GM12878 (cell line): ENCODE results near the gene SEMA3G. TPM values are rescaled to one million over a fixed set of nuclear protein-coding genes. Genes with fewer than 3 reads are reported as not detected.

Source experiments
- ATAC-seq: fragments of 200-7000 bp; cut with Tn5 transposase; 3 replicates; pipeline ENCODE4 v1.9.1; 2020; ENCODE audit warnings: mild to moderate bottlenecking, moderate library complexity
- BruUV-seq: library from RNA; stranded (reverse); fragments of 400-500 nt; replicated peaks from 2 replicates; lab custom pipeline; 2021; lab: Mats Ljungman, UMichigan
- CTCF ChIA-PET: fragments of 300-600 bp; sonication (Branson Sonifier 250); formaldehyde crosslinking; extraction: SDS; loops from one replicate; lab custom pipeline; 2021; ENCODE audit warnings: inconsistent platforms; lab: Yijun Ruan, JAX
- POLR2A ChIA-PET: fragments of 350-600 bp; formaldehyde crosslinking; extraction: SDS; loops from one replicate; lab custom pipeline; 2021; ENCODE audit warnings: inconsistent platforms; lab: Charles Lee
- RAD21 ChIA-PET: fragments of 300-600 bp; sonication (Branson Sonifier 250); formaldehyde crosslinking; loops from one replicate; lab custom pipeline; 2023; ENCODE audit warnings: antibody characterized with exemption; ENCODE audit not compliant: unreplicated experiment; lab: Charles Lee
- SMC1A ChIA-PET: fragments of 300-600 bp; sonication (Branson Sonifier 250); formaldehyde crosslinking; loops from one replicate; lab custom pipeline; 2023; ENCODE audit not compliant: unreplicated experiment, uncharacterized antibody; lab: Charles Lee
- DNase-seq: peaks from one replicate; pipeline ENCODE4 v3.0.0-alpha.2; 2011; ENCODE audit warnings: low read depth, low spot score
- FAIRE-seq: peaks from 3 replicates; lab custom pipeline; 2011; peaks lifted over from hg19 to GRCh38; lab: Jason Lieb, UNC
- H2AFZ ChIP-seq: 2 replicates; pipeline ENCODE4 v1.6.0; 2011; ENCODE audit warnings: low read depth, low read length, control low read depth; ENCODE audit not compliant: control insufficient read depth
- H3K27ac ChIP-seq: 2 replicates; pipeline ENCODE4 v1.5.1; 2011; ENCODE audit warnings: control low read depth; ENCODE audit not compliant: control insufficient read depth, insufficient read depth
- H3K27me3 ChIP-seq, 2 experiments: replicated peaks in 1 of 2; 2 replicates each; pipeline versions ENCODE4 v1.6.0 to v1.6.1; 2011; ENCODE audit warnings: low read length in 1 of 2; ENCODE audit not compliant: control insufficient read depth in 2 of 2, insufficient read depth in 2 of 2
- H3K36me3 ChIP-seq, 2 experiments: 2 replicates each; pipeline ENCODE4 v1.5.1; 2011; ENCODE audit warnings: low read length in 1 of 2; ENCODE audit not compliant: control insufficient read depth in 2 of 2, insufficient read depth in 2 of 2
- H3K4me1 ChIP-seq: 2 replicates; pipeline ENCODE4 v1.6.1; 2011; ENCODE audit warnings: mild to moderate bottlenecking, low read length, moderate library complexity, mixed read lengths; ENCODE audit not compliant: control insufficient read depth, insufficient read depth
- H3K4me2 ChIP-seq: 2 replicates; pipeline ENCODE4 v1.6.0; 2011; ENCODE audit warnings: control low read depth; ENCODE audit not compliant: control insufficient read depth, insufficient read depth
- H3K4me3 ChIP-seq: fragments of 200-600 bp; sonication (generic); 2 replicates; pipeline ENCODE4 v1.5.1; 2016
- H3K79me2 ChIP-seq: 2 replicates; pipeline ENCODE4 v1.6.0; 2011; ENCODE audit warnings: low read length; ENCODE audit not compliant: control insufficient read depth, insufficient read depth
- H3K9ac ChIP-seq: 2 replicates; pipeline ENCODE4 v1.8.0; 2011; ENCODE audit warnings: low read length, control low read depth, mixed read lengths; ENCODE audit not compliant: control insufficient read depth, insufficient read depth
- H3K9me3 ChIP-seq: replicated peaks from 3 replicates; pipeline ENCODE4 v1.5.1; 2011; ENCODE audit warnings: mild to moderate bottlenecking, low read length; ENCODE audit not compliant: control insufficient read depth, insufficient read depth
- H4K20me1 ChIP-seq: 2 replicates; pipeline ENCODE4 v1.6.0; 2011; ENCODE audit not compliant: control insufficient read depth, insufficient read depth
- CBFB ChIP-seq: IDR thresholded peaks from 2 replicates; pipeline ENCODE4 v1.6.1; 2016; ENCODE audit warnings: antibody characterized with exemption, low read depth
- CHD2 ChIP-seq: IDR thresholded peaks from 2 replicates; pipeline ENCODE4 v1.6.1; 2011; ENCODE audit warnings: low read depth, low read length, improper control_type of control experiment, borderline replicate concordance
- JUND ChIP-seq: IDR thresholded peaks from 2 replicates; pipeline ENCODE4 v1.6.1; 2012; ENCODE audit warnings: low read depth, mild to moderate bottlenecking, low read length, improper control_type of control experiment, moderate library complexity
- KLF5 ChIP-seq: fragments of 450-650 bp; IDR thresholded peaks from 2 replicates; pipeline ENCODE4 v1.6.1; 2014; ENCODE audit warnings: mild to moderate bottlenecking; ENCODE audit not compliant: partially characterized antibody
- POLR2A ChIP-seq: IDR thresholded peaks from 2 replicates; pipeline ENCODE4 v1.6.1; 2011; ENCODE audit warnings: low read depth, mild to moderate bottlenecking, low read length
- RBBP5 ChIP-seq: fragments of 200-600 bp; sonication (generic); conservative IDR thresholded peaks from 2 replicates; pipeline ENCODE4 v1.6.1; 2016
- RUNX3 ChIP-seq: IDR thresholded peaks from 2 replicates; pipeline ENCODE4 v1.6.1; 2012; ENCODE audit warnings: low read length, inconsistent platforms
- TBL1XR1 ChIP-seq: IDR thresholded peaks from 2 replicates; pipeline ENCODE4 v1.6.1; 2012; ENCODE audit warnings: low read depth, low read length, improper control_type of control experiment
- WGBS: methylation state at CpG from one replicate; pipeline ENCODE4 v1.1.6; 2016; ENCODE audit warnings: low lambda C conversion rate; ENCODE audit not compliant: insufficient replicate concordance, insufficient coverage; ENCODE audit errors: missing lambda C conversion rate; 5-methylcytosine and 5-hydroxymethylcytosine counted together
- in situ Hi-C: fragments of 300-500 bp; cut with MboI; formaldehyde crosslinking; loops from 9 replicates; pipeline ENCODE4 v1.14.3; 2018; ENCODE audit warnings: mixed read lengths
- intact Hi-C: fragments of 100-400 bp; cut with micrococcal nuclease; formaldehyde crosslinking; loops from one replicate; pipeline ENCODE4 v1.14.2; 2022; ENCODE audit not compliant: unreplicated experiment
- polyA plus RNA-seq, 11 experiments: library from polyadenylated mRNA; depleted of rRNA in 4 of 11; unstranded in 6 of 11; stranded (reverse) in 5 of 11; fragments of >200 nt; fragmentation: Nextera tagmentation in 4 of 11; fragmentation: Illumina TruSeq in 1 of 11; extraction: Ambion mirVana in 4 of 11; extraction: Trizol in 1 of 11; gene quantifications; 1 replicate in 1 of 11; 2 replicates in 10 of 11; pipeline versions ENCODE4 v1.2.1 to v1.2.3, GENCODE V29; 2011 to 2016; ENCODE audit warnings: inconsistent platforms in 2 of 11, missing spikeins in 2 of 11, low read depth in 1 of 11
- total RNA-seq, 4 experiments: library from RNA; depleted of rRNA in 3 of 4; stranded (reverse); fragments of >200 nt in 3 of 4; fragmentation: Illumina TruSeq in 1 of 4; extraction: Trizol in 1 of 4; gene quantifications; 2 replicates each; pipeline versions ENCODE4 v1.2.1 to v1.2.3, GENCODE V29; 2013 to 2021

Gene SEMA3G
- total and polyA plus RNA-seq, 10 of the 15 experiments (the other 5 are each of a cell fraction or from before 2014, with no cell fraction given) = 0.03 to 0.04 TPM; not detected in 8

DNA sequence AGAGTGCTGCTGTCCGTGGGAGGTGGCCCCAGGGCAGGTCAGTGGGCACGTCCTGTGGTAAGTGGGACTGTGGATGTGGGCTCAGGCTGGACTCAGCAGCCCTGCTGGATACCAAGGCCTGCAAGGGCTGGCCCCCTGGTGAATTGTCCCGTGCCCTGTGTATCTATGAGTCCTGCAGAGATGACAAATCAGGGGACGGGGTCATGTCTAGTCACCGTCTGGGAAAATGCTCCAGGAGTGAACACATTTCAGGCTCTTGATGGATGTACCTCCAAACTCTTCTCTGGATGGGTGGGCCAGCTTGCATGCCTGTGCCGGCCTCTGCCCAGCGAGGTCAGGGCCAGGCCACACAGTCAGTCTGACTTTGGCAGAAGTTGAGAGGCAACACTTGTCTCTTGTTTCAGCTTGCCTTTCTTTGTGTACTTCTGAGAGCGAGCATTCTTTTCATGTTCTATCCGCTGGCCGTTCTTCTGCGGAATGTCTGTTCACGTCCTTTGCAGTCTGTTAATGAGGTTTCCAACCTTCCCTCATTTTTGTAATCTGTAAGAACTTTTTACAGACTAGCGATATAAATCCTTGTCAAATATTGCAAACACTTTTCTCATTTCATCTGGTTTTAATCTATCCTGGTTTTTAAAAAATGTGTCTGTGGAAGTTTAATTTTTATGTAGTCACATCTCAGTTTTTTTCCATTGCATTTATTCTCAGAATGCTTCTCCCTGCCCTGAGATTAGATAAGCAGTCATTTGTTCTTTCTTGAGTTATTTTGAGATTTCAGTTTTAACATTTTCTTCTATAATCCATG is 38.9 kb upstream of the SEMA3G start:
- Histone ChIP-seq H3K27me3 (no peaks in the 10 kb centered on the region), H2AFZ (no peak overlapping the region), H3K4me3 (no peak overlapping the region), H3K36me3 (peaks cover 25 to 32% of the 10 kb centered on the region in 2 experiments), H3K9me3 (no peaks in the 10 kb centered on the region), H3K27ac (no peak overlapping the region), H4K20me1 (no peaks in the 10 kb centered on the region), H3K4me2 (no peak overlapping the region), H3K79me2 (no peaks in the 10 kb centered on the region), H3K9ac (no peak overlapping the region), H3K4me1 (no peaks in the 10 kb centered on the region)
- in situ Hi-C loops (no loop called here), intact Hi-C loops (no loop called here)
- ChIA-PET POLR2A (no interaction called here), SMC1A (no interaction called here), CTCF (no interaction called here), RAD21 (no interaction called here)
- TF ChIP-seq RUNX3 (no peak), JUND (no peak), CHD2 (no peak), CBFB (no peak), RBBP5 (no peak), TBL1XR1 (no peak), KLF5 (no peak)
- ATAC-seq (no peak), FAIRE-seq (no peak), DNase-seq (no peak)
- BruUV-seq = no TSS peak
- WGBS = 98% methylated on average over 13 of the region's 13 CpGs

DNA sequence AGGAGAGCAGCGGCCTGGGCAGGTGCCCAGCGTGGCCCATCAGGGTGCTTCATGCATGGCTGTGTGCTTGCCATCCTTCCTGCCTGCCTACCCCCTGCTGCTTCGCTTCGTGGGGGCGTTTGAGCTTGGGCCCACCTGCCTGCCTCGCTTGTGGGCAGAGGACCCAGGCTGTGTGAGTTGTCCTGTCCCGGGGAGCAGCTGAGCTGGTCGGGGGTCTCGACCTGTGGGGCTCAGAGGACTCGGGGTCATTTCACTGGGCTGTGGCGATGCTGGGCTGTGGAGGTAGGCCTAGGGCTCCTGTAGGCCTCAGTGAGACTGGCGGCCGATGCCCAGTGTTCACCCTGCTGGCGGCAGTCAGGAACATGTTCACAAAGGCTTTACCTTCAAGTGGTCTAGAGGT is 38.2 kb upstream of the SEMA3G start:
- Histone ChIP-seq H3K4me1 (no peaks in the 10 kb centered on the region), H3K4me2 (no peak overlapping the region), H3K36me3 (peaks cover 30 to 31% of the 10 kb centered on the region in 2 experiments), H3K27me3 (no peaks in the 10 kb centered on the region), H3K79me2 (no peaks in the 10 kb centered on the region), H2AFZ (no peak overlapping the region), H3K9ac (no peak overlapping the region), H4K20me1 (no peaks in the 10 kb centered on the region), H3K27ac (no peak overlapping the region), H3K9me3 (no peaks in the 10 kb centered on the region), H3K4me3 (no peak overlapping the region)
- 87% methylated on average over 14 of the region's 14 CpGs for WGBS
- in situ Hi-C loops (no loop called here), intact Hi-C loops (no loop called here)
- RAD21 ChIA-PET = no interaction called here
- SMC1A ChIA-PET = no interaction called here
- FAIRE-seq (no peak), ATAC-seq (no peak), DNase-seq (no peak)
- CTCF ChIA-PET = no interaction called here
- TF ChIP-seq KLF5 (no peak), POLR2A (peak; percentile 46; the same call in 1 of the 2 replicates)
- BruUV-seq = TSS peak; percentile 27
- POLR2A ChIA-PET = no interaction called here
